MM.1S (cell line): Measurements from ENCODE around the gene RPH3AL.

ENCODE experiments used
- EZH2phosphoT487 ChIP-seq: fragments of 300-600 bp; sonication (generic); IDR thresholded peaks from 2 replicates; pipeline ENCODE4 v1.6.1; 2018; ENCODE audit warnings: antibody characterized with exemption, low read length
- TF ChIP-seq, protein P1 (sequence below): fragments of 300-600 bp; sonication (generic); IDR thresholded peaks from 2 replicates; pipeline ENCODE4 v1.5.1; 2016; ENCODE audit warnings: antibody characterized with exemption, low read length, mixed read lengths

DNA sequence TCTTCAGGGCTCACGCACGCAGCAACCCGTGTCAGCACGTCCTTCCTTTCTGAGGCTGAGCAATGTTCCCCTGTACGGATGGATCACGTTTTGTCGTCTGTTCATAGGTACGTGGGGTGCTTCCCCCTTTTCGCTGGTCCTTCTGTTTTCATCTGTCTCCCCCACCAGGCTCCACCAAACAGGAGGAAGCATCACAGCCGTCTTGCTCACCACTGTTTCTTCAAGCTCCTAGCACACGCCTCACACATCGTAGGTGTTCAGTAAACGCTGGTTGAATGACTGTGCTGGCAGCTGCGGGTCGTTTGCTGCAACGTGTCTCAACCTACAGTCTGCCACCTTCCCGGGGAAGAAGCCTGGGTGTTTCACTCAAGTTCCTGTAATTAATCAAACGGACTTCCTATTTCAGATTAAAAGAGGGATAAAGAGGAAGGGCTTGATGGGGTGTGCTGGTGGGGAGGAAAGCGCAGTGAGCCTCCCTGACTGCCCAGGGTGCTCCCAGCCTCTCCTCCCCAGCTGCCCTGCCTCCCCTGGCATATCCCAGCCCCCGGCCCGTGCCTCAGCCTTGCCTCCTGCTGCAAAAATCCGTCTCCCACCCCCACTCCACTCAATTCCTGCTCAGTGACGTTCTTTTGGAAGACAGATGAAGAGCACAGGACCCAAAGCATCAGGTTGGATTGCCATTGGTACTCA lies 94.4 kb downstream of the RPH3AL start:
- no peak for TF ChIP-seq EZH2phosphoT487
- TF ChIP-seq, protein P1, sequence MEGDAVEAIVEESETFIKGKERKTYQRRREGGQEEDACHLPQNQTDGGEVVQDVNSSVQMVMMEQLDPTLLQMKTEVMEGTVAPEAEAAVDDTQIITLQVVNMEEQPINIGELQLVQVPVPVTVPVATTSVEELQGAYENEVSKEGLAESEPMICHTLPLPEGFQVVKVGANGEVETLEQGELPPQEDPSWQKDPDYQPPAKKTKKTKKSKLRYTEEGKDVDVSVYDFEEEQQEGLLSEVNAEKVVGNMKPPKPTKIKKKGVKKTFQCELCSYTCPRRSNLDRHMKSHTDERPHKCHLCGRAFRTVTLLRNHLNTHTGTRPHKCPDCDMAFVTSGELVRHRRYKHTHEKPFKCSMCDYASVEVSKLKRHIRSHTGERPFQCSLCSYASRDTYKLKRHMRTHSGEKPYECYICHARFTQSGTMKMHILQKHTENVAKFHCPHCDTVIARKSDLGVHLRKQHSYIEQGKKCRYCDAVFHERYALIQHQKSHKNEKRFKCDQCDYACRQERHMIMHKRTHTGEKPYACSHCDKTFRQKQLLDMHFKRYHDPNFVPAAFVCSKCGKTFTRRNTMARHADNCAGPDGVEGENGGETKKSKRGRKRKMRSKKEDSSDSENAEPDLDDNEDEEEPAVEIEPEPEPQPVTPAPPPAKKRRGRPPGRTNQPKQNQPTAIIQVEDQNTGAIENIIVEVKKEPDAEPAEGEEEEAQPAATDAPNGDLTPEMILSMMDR = no peak
